HG03103 (cell line): Measurements from ENCODE around the gene CHRNB2.

ENCODE experiments used
- ATAC-seq: cut with Tn5 transposase; IDR thresholded peaks from one replicate; pipeline ENCODE4 v1.9.1; 2021; ENCODE audit warnings: low read depth; ENCODE audit not compliant: unreplicated experiment

Gene CHRNB2

GRCh38 chr1:154629061-154629674 is 61.6 kb downstream of the CHRNB2 start:
- no peak for ATAC-seq
